Activated CD4-positive, CD25-positive, alpha-beta regulatory T cell (primary cell): Measurements from ENCODE around the gene DGKQ.
"Not testable (repeated sequence)": the region's sequence is repeated elsewhere in the genome, so short reads cannot be mapped to it uniquely, and the experiment has no call there.

Source experiments
- DNase-seq, 4 experiments: peaks; one replicate each; lab custom pipeline; 2025; lab: John Stamatoyannopoulos, UW

Gene DGKQ

DNA sequence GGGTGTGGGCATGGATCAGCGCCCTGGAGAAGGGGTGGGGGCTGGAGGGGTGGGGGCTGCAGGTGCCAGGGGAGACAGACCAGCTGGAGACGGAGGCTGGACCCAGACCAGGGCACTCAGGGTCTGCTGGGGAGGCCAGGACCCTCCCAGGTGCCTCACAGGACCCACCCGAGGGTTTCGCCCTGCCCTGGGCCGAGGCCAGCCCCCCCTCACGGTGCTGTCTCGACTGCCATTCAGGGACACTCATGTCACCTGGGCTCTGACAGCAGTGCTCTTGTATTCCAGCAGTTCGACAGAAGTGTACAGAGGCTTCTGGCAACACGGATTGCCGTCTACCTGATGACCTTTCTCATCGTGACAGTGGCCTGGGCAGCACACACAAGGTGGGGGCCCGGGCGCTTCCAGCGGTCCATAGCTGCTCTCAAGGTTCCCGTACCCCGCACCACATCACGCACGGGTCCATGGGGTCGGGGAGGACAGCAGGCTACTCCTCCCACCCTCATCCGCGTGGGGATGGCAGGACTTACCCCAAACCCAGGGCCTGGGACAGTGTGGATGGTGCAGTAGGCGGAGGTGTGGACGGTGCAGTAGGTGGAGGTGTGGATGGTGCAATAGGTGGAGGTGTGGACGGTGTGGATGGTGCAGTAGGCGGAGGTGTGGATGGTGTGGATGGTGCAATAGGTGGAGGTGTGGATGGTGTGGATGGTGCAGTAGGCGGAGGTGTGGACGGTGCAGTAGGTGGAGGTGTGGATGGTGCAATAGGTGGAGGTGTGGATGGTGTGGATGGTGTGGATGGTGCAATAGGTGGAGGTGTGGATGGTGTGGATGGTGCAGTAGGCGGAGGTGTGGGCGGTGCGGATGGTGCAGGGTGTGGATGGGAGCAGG is 23.0 kb downstream of the DGKQ start:
- no peak for DNase-seq

DNA sequence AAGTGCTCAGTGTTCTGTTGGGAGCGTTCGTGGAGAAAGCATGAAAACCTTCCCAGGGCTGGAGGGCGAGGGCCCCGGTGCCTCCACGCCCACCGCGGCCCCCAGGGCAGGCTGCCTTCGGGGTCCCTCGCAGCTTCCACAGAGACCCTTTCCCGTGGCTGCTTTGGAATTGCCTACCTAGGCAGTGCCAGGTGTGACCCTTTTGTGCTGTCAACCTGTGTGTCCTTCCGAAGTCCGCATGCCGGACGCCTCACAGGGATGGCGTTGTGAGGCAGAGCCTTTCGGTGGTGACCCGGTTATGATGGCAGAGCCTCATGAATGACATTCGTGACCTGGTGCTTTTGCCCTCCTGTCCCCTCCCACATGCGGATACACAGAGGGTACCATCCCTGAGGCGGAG is 23.7 kb downstream of the DGKQ start:
- no peak for DNase-seq

DNA sequence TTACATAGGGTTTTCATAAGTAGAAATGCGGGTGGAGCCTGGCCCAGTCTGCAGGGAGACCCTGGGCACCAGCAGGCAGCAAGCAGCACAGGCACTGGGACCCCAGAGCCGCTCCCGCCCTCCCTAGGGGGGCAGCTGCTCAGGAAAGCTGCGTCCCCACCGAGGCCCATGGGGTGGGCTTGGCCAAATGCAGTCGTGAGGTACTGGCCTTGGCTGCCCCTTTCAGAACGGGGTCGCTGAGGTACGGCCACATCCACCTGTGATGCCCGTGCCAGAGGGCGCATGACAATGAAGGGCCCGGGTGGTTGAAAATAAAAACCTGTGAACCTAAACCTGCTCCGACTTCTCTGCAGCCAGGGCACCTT is 24.5 kb downstream of the DGKQ start:
- no peak for DNase-seq

GRCh38 chr4:948101-948935 is 25.1 kb downstream of the DGKQ start:
- DNase-seq: no peak

GRCh38 chr4:947491-947971 is 25.8 kb downstream of the DGKQ start:
- no peak for DNase-seq

GRCh38 chr4:946517-947471 is 26.6 kb downstream of the DGKQ start:
- no peak for DNase-seq

DNA sequence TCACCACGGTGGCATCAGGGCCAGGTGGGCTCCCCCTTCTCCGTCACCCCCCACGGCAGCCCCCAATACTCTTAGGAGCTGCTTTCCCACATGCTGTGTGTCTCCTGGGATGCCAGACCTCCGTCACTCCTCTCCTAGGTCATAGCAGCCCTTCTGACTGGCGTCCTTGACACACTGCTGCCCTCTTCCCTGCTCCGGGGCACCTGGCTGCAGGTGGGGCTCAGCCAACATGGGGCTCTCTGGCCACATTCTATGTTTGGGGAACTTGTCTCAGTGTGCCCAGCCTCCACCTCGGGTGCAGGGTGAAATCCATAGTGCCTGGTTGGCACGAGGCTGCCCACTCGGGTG is 27.3 kb downstream of the DGKQ start:
- DNase-seq: no peak

- DNase-seq: no peak
These were observed 27.9 kb downstream of the DGKQ start for GRCh38 chr4:945274-946102.

GRCh38 chr4:939508-939907 is 33.9 kb downstream of the DGKQ start:
- DNase-seq: not testable (repeated sequence)

DNA sequence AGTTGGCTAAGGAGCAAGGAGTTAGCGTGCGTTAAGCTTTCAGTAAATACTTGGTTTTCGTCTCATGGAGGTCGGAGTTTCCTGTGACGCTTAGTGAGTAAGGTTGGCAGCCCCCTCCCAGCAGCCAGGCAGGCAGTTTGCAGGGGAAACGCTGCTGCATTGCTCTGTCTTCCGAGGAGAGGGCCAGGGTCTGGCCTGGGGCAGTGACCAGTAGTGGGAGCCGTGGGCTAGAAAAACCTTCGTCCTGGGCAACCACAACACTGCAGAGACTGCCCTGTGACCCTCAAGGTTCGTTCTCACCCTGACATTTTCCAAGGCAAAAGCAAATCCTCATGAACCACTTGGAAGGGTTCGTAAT is 40.7 kb downstream of the DGKQ start:
- DNase-seq: no peak

- peak; percentile 91 to 96 (median 94) for DNase-seq
These were observed 41.2 kb downstream of the DGKQ start, which contains the start of the genes GAK and TMEM175 for GRCh38 chr4:931960-932712. Gene GAK (minus strand): TSS chr4:932316. CDS start chr4:932187, 129 bp downstream. Gene TMEM175 (plus strand): TSS chr4:932460. CDS start chr4:947740, 15,280 bp downstream.

DNA sequence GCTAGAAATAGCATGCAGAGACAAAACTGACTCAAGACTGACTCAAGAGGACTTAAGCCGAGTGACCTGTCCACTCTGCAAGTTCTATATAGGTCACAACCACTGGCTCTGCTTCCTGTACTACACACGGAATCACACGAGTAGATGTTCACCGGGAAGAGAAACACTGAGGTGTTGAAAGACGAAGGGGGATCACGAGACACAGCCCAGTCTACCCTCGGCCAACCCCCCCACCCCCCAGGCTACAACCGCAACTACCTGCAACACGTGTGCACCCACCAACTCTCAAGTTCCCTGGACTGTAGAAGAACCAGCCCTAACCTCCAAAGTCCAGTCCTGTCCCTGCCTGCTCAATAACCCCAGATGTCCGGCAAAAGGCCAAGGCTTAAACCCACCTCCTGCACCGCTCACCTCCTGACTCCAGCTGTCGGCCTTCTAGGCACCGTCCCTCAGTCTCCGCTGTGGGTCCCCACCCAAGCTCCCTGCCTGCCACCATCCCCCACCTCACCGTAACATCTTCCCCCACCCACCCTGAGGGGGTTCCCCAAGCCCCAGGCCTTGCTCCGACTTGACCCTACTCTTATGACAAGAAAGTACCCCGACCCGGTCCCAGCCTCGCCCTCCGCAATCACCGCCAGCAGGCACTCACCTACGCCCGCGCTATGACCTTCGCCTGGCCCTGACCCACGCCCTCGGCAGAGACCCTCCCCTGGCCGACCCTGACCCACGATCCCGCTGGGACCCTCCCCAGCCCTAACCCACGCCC is 42.0 kb downstream of the DGKQ start:
- no peak for DNase-seq

- DNase-seq: no peak
These were observed 42.6 kb downstream of the DGKQ start for GRCh38 chr4:930827-931193.

- DNase-seq: no peak
These were observed 43.3 kb downstream of the DGKQ start for GRCh38 chr4:930028-930551.

DNA sequence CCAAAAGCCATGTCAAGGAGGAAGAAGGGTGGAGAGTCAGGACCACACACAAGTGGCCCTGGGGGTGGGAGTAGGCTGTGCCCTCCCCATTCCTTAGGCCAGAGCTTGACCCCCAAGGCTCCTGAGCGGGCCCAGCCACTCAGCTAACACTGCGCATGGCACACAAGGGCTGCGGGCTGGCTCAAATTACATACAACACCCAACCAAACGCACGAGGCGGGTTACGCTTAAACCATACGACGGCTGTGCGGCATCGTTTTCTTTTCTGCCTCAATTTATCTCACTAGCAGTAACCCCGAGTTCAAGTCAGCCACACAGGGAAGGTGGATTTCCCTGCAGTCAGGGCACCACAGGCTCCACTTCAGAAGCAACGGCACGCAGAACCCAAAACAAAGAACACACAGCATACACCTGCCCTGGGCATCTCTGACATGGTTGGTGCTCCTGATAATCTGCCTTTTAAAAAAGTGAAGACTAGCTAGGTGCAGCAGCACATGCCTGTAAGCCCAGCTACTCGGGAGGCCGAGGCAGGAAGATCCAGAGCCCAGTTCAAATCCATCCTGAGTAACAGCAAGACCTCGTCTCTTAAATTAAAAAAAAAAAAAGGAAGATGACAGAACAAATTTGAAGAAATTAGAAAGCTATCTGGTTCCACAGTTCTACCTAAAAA is 44.1 kb downstream of the DGKQ start:
- DNase-seq: no peak

GRCh38 chr4:927566-927965 is 45.8 kb downstream of the DGKQ start:
- not testable (repeated sequence) for DNase-seq

DNA sequence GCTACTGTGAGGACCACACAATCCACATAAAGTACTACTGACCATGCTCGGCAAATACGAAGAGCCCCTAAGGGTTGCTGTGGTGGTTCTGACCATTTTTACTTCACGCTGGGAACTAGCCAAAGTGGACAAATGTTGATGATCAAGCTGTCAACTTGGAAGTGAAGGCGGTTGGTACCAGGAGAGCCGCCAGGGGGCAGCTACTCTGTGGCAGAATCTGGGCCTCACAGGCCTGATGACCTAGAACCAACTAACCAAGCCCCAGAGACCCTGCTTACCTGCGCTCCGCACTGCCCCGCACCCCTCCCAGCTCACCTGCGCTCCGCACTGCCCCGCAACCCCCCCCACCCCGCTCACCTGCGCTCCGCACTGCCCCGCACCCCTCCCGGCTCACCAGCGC is 46.8 kb downstream of the DGKQ start:
- DNase-seq: no peak

DNA sequence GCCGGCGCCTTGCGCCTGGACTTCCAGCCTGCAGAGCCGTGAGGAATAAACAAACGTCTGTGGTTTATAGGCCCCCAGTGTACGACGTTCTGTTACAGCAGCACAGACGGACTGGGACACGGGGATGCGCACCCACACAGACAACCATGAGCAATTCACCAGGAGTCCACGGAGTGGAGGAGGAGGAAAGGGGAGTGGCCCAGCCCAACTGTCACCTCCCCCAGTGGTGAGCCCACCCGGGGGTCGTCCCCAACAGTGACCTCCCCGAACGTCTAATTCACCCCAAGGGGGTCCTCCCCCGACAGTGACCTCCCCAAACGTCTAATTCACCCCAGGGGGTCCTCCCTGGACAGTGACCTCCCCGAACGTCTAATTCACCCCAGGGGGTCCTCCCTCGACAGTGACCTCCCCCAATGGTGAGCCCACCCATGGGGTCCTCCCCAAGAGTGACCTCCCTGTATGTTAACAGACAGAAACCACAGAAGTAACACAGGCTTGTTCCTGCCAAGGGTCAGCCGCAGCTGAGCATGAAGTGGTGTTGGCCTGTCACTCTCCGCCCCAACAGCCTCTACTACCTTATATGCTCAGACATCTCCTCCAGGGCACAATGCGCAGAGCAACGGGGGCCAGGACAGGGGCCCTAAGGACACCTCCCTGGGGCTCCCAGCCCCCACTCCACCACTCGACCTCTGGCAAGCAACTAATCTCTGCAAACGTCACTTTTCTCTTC is 47.4 kb downstream of the DGKQ start:
- no peak for DNase-seq
